Fibroblast of pulmonary artery (primary cell): ENCODE results near the gene CDK17.

Source experiments
- DNase-seq: peaks from one replicate; pipeline ENCODE4 v3.0.0-alpha.2; 2010; ENCODE audit warnings: low read depth
- H3K4me3 ChIP-seq: replicated peaks from 2 replicates; pipeline ENCODE4 v1.5.1; 2011; ENCODE audit warnings: low read depth, mild to moderate bottlenecking, control low read depth, low read length, moderate library complexity
- TF ChIP-seq, protein P1 (sequence below): IDR thresholded peaks from 2 replicates; pipeline ENCODE4 v1.5.1; 2011; ENCODE audit warnings: mild to moderate bottlenecking, control low read depth, low read length, inconsistent platforms; ENCODE audit errors: missing control alignments

CDK17 gene

DNA sequence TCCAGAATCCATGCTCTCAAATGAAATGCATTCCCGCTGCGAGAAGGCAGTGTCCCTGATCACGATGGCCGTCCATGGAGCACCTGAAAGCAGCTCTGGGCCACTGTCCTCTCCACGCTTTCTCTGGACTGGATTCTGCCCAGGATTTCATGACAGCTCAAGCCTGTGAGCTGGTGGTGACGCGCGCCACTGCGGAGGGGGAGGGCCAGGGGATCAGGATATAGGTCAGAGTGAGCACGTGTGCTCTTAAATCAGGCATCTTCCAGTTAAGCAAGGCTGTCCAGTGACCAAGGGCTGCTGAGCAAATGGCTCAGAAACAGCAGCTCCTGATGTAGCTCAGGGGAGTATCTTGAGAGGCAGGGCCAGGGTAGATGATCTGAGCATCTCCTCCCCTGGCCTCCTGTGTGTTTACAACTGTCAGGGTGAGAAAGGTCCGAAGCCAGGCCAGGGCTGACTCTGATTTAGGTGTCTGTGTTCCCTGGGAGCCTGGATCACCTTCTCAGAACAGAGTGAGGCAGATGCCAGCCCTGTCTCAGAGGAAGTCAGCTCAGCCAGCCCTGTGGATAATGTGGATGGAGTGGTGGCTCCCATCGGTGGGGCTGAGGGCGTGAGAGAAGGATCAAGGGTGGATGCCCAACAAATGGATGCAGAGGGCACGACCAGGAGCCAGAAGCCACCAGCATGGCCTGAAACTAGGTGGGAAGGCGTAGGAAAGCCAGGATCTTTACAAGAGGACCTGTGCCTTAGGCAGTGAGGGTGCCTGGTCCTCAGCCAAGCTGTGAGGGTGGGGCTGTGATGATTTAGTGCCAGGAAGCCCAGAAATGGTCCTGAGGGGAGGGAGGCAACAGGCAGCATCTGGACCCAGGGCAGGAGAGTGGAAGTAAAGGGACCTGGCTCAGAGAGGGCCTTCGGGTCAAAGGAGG, 150.8 kb downstream of the CDK17 start:
- peak; percentile 73 for DNase-seq
- TF ChIP-seq, protein P1, sequence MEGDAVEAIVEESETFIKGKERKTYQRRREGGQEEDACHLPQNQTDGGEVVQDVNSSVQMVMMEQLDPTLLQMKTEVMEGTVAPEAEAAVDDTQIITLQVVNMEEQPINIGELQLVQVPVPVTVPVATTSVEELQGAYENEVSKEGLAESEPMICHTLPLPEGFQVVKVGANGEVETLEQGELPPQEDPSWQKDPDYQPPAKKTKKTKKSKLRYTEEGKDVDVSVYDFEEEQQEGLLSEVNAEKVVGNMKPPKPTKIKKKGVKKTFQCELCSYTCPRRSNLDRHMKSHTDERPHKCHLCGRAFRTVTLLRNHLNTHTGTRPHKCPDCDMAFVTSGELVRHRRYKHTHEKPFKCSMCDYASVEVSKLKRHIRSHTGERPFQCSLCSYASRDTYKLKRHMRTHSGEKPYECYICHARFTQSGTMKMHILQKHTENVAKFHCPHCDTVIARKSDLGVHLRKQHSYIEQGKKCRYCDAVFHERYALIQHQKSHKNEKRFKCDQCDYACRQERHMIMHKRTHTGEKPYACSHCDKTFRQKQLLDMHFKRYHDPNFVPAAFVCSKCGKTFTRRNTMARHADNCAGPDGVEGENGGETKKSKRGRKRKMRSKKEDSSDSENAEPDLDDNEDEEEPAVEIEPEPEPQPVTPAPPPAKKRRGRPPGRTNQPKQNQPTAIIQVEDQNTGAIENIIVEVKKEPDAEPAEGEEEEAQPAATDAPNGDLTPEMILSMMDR = no peak

DNA sequence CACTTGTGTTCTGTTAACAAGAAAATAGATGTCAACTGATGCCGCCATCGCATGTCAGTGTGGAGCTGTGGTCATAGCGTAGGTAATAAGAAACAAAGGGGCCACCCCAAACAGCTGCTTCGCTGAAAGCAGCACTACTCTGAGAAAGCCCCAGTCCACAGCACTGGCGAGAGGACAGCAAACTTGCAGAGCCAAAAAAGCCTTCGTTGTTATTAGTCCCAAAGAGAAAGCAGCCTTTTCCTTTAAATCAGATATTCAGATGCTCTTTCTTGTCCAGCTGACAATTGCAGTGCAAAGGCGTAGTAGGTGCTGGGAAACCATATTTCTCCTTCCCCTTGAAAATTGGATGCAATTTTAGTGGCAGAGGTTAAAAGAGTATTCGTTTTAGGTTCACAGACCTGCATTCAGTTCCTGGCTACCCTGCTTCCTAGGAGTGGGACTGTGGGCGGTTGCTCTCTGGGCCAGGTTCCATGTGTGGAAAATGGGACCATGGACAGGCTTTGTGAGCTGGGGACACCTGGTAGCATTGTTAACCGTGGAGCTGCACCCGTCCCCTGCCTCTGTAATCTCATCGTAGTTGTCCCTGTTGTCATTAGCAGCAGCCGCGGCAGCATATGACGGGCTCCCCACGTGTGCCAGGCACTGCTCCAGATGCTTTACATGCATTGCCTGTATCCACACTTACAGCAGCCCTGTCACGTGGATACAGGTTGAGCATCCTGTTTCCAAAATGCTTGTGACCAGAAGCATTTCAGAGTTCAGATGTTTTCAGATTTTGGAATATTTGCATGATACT, 151.9 kb downstream of the CDK17 start:
- TF ChIP-seq, protein P1 = no peak
- no peak overlapping the region for H3K4me3 ChIP-seq
- no peak for DNase-seq

More for the DNA sequence above, 150.8 kb downstream of the CDK17 start:
- H3K4me3 ChIP-seq = no peak overlapping the region

DNA sequence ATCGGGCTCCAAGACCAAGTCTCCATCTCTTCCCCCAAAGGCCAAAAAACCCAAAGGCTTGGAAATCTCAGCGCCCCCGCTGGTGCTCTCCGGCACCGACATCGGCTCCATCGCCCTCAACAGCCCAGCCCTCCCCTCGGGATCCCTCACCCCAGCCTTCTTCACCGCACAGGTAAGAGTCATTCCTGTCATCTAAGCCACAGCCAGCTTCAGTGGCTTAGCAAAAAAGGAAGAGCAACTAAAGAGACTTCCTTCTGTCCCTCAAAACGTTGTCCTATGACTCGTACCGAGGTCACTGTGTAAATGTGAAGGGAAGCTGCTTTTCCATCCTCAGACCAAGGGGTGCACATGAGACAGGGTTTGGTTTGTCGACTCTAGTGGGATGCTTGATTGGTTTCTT, 152.7 kb downstream of the CDK17 start:
- TF ChIP-seq, protein P1 = no peak
- no peak overlapping the region for H3K4me3 ChIP-seq
- DNase-seq = no peak

DNA sequence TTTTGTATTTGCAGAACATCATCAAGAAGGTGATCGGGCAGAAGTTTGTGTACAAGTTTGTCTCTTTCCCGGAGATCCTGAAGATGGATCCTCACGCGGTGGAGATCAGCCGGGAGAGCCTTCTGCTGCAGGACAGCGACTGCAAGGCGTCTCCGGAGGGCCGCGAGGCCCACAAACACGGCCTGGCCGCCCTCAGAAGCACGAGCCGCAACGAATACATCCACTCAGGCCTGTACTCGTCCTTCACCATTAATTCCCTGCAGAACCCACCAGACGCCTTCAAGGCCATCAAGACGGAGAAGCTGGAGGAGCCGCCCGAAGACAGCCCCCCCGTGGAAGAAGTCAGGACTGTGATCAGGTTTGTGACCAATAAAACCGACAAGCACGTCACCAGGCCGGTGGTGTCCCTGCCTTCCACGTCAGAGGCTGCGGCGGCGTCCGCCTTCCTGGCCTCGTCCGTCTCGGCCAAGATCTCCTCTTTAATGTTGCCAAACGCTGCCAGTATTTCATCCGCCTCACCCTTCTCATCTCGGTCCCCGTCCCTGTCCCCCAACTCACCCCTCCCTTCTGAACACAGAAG, 153.2 kb downstream of the CDK17 start:
- TF ChIP-seq, protein P1 = no peak
- H3K4me3 ChIP-seq = no peak overlapping the region
- DNase-seq = no peak

DNA sequence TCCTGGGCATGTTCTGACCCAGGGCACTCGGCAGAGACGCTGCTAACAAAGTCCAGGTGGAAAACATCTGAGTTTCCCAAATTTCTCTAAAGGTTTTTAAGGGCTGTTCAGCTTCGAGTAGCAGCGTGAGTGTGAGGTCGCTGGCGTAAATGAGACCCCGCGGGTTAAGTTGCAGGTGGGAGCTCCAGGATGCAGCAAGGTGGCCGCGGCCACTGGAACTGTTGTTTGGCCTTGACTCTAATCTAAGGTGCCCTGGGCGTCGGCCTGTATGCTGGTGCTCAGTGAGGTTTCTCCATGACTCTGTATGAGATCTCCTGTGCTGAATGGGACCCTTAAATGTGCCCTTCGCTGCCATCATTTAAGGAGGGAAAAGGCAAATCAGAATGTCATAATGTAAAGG, 155.4 kb downstream of the CDK17 start:
- H3K4me3 ChIP-seq = no peak overlapping the region
- TF ChIP-seq, protein P1 = no peak
- no peak for DNase-seq

DNA sequence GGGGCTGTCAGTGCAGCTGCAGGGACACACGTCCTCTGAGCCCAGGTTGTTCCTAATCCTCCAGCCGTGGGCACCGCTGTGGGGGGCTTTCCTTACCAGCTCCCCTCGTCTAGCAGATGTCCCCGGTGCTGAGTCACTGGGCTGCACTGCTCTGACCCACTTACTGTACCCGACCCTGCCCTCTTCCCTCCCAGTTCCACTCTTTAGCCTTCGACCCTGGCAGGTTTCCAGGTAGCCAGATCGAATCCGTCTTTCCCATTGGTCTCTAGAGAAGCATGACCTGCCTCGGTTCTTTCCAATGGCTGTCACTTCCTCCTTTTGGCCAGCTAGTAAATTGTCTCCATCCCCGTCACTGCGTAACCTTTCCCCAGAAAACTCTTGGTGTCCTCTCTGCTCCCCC, 157.6 kb downstream of the CDK17 start:
- DNase-seq = no peak
- no peak overlapping the region for H3K4me3 ChIP-seq
- TF ChIP-seq, protein P1 = no peak
